Epidermal melanocyte (primary cell): Measurements from ENCODE around the gene WDR18.

Experiments used
- DNase-seq: peaks from one replicate; pipeline ENCODE4 v3.0.0; 2011; ENCODE audit warnings: low spot score; ENCODE audit not compliant: insufficient read length

Gene WDR18

DNA sequence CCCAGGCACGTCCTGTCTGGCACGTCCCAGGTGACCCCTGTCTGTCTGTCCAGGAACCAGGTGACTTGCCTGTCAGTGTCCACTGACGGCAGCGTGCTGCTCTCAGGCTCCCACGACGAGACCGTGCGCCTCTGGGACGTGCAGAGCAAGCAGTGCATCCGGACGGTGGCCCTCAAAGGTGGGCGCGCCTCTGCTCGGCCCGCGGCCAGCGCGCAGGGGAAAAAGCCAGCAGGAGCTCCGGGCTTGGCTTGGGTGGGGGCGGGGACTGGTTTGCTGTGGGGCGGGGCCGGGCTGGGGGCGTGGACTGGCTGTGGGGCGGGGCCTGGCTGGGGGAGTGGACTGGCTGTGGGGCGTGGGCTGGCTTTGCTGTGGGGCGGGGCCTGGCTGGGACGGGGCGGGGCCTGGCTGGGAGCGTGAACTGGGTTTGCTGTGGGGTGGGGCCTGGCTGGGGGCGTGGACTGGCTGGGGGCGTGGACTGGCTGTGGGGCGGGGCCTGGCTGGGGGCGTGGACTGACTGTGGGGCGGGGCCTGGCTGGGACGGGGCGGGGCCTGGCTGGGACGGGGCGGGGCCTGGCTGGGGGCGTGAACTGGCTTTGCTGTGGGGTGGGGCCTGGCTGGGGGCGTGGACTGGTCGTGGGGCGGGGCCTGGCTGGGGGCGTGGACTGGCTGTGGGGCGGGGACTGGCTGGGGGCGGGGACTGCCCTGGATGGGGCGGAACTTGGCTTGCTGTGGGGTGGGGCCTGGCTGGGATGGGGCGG is 7.2 kb downstream of the WDR18 start:
- DNase-seq: no peak

DNA sequence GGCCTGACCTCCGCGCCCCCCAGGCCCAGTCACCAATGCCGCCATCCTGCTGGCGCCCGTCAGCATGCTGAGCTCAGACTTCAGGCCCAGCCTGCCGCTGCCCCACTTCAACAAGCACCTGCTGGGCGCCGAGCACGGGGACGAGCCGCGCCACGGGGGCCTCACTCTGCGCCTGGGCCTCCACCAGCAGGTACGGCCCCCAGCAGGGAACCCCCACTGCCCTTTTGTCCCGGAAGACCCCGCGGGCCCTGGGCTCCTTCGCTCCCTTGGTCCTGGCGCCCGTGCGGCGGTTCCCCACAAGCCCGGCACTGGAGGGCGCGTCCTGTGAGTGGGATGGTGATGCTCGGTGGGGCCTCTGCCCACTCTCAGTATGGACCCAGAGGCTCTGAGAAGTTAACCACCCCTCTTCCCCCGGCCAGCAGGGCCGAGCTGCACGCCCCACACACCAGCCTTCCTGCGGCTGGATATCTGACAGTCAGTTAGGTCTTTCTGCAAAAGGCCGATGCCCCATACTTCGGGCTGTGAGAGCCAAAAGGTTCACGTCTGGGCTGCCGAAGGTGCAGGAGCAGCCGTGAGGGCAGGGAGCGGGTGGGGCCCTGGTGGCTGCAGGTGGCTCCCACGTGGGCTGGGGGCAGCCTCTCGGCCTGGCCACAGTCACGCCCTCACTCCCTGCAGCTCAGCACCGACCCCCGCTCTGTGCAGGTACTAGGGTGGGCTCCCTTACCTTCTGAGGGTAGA is 8.0 kb downstream of the WDR18 start:
- no peak for DNase-seq

DNA sequence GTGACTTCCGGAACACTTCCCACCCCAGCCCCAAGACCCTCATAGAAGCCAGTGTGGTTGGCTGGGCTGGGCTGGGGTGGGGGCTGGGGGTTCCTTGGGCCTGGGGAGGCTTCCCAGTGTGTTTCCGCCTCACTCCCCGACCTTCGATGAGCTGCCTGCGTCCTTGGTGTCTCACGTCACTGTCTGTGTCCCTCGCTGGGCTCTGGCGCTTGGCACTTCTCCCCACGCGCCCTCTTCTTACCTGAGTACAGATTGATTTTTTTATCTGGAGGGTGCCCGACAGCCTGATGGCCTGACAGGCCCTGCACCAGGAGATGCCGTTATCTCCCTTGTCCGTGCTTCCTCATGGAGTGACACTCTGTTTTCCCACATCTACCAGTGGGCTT is 8.5 kb downstream of the WDR18 start:
- DNase-seq: no peak

DNA sequence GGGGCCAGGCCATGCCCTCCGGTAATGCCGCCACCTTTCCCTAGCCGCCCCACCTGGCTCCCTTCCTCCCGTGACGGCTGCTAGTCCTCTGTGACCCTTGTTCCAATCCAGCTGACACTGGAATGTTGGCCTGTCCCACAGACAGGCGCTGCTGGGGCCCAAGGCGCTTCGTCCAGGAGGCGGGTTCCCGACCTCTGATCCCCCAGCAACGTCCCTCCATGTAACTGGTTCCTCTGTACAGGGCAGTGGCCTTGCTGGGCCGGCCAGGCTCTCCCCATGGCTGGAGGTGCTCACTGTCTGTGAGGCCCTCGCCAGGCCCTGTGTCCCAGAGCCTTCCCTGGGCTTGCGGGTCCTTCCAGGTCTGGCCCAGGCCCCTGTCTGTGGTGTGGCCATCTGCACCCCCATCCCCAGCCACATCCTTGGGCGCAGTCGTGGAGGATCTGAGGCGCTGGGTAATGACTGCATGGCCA is 9.3 kb downstream of the WDR18 start:
- DNase-seq: no peak

DNA sequence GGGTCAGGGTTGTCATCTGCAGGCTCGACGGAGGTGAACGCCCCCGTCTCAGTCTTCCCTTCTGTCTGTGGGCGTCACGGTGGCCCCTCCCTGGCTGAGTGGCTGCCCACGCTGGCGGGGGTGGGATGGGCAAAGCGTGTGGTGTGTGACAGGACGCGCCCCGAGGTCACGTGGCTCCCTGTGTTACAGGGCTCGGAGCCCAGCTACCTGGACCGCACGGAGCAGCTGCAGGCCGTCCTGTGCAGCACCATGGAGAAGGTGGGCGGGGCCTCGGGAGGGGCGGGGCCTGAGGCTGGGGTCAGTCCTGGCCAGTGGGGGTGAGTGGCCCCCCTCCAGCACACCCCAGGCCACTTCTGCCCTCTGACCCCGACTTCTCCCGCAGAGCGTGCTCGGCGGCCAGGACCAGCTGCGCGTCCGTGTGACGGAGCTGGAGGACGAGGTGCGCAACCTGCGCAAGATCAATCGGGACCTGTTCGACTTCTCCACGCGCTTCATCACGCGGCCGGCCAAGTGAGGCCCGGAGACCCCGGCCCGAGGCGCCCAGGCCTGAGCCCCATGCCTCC is 9.8 kb downstream of the WDR18 start:
- DNase-seq: no peak

DNA sequence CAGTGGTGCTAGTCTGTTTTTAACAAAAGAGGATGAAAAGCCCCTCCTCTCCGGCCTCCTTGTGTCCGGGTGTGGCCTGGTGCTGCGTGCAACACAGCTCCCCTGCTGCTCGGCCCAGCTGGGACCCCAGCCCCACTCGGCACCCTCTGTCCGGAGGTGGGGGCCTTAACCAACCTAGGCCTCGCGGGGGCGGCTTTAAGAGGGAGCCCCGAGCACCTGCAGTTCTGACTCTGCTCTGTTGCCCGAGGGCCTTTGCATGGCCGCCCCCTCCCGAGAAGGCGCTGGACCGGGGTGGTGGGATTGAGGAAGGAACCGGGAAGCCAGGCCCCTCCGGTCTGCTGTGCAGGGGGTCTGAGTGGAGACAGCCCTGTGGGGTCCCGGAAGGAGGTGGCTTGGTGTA is 10.4 kb downstream of the WDR18 start:
- no peak for DNase-seq

DNA sequence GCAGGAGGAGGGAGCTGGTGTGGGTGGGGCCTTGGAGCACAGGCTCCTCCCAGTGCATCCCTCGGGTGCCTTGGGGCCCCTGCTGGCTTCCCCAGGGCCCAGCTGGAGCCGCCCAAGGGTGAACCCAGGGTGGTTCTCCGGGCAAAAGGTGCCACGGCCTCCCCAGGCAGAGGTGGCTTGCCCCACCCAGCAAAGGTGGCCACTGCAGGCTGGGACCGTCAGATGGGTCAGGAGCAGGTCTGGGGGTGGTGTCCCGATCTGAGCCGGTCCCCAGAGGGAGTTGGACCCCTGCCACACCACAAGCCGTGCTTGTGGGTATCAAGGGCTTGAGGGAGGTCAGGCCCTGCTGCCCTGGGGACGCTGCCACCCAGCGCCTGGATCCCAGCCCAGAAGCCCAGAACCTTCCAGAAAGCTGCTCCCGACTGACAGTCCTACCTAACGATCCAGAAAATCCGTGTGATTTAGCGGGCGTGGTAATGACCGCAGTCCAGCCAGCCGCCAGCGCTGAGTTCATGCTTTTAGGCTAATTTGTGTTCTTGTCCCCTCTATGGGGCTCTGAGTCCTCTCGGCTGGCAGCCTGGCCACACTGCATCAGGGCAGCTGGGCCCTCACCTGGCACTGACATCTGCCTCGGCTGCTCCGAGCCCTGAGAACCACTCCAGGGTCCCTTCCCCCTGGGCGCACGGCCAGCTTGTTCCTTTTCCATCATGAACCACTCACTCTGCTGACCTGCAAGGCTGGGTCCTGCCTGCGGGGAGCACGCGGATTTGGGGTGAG is 11.1 kb downstream of the WDR18 start:
- no peak for DNase-seq

DNA sequence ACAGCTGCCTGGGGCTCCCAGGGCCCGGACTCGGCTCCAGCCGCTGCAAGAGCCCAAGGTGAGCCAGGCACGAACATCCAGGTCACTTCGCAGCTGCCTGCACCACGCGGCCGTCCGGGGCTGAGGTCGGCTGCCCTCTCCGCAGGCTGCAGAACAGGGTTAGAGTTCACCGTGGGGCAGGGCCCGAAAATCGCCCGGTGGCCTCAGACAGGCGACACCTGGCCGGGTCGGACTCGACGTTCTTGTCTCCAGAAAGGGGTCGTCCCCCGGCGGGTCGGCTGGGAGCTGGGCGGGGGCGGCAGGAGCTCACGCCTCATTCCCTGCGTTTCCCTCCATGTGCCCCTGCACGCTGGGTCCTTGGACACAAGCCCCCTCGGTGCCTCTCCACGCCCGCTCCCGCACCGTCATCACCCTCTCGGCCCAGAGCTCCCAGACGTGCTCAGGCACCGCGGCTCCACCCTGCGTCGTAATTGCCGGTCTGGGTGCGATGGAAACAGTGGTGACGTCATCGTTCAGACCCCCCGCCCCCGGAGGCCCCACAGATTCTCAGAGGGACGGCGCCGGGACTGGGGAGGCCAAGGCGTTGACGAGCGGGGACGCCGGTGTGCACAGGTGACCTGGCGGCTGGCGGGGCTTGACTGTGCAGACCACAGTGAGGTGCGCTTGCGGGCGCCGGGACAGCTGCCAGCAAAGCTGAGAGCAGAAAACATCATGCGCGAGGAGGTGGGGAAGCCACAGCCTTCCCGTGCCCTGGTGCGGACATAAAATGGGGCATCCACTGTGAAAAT is 12.1 kb downstream of the WDR18 start:
- peak; percentile 67 for DNase-seq

DNA sequence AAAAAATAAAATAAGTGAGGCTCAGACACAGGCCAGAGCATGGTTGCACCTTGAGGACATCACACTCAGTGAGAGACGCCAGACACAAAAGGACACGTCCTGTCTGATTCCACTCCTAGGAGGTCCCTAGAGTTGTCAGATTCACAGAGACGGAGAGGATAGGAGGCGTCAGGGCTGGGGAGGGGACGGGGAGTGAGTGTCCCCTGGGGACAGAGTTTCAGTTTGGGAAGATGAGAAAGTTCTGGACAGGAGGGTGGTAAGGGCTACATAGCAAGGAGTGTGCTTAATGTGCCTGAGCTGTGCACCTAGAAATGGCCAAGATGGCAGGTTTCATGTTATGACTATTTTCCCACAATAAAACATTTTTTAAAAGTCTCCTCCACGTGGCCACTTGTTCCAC is 13.9 kb downstream of the WDR18 start:
- DNase-seq: no peak

DNA sequence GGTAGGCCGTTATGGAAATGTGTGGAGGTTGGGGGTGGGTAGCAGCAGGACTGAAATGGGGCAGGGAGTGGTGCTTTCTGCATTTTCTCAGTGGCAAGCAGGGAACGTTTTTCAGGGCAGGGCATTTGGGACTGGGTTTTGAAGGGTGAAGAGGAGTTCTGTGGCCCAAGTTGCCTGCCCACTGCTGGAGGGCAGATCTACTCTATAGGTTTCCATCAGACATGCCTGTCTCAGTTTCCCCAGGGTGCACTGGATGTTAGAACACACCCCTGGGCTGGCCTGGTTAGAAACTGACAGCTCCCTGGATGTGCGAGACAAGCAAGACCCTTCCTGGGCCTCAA is 15.2 kb downstream of the WDR18 start:
- DNase-seq: no peak

DNA sequence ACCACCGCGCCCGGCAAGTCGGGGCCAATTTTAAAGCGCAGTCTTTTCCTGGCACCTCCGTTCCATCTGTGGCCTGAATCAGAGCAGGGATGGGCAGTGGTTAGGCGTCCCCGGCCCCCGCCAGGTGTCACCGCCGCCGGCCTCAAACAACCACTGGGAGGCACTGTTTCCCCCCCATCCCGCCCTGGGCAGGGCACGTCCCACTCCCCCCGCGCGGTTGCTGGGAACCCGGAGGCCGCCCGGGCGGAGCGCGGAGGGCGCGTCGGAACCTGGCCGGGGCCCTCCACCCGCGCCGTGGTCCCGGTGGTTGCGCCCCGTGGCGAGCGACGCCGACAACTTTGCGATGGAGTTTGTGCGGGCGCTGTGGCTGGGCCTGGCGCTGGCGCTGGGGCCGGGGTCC is 15.9 kb downstream of the WDR18 start, which contains the start of gene GRIN3B:
Gene GRIN3B (plus strand): TSS at position 325 of the 400 bp plus-strand sequence. CDS start 19 bp downstream, at position 344.
- peak; percentile 82 for DNase-seq

DNA sequence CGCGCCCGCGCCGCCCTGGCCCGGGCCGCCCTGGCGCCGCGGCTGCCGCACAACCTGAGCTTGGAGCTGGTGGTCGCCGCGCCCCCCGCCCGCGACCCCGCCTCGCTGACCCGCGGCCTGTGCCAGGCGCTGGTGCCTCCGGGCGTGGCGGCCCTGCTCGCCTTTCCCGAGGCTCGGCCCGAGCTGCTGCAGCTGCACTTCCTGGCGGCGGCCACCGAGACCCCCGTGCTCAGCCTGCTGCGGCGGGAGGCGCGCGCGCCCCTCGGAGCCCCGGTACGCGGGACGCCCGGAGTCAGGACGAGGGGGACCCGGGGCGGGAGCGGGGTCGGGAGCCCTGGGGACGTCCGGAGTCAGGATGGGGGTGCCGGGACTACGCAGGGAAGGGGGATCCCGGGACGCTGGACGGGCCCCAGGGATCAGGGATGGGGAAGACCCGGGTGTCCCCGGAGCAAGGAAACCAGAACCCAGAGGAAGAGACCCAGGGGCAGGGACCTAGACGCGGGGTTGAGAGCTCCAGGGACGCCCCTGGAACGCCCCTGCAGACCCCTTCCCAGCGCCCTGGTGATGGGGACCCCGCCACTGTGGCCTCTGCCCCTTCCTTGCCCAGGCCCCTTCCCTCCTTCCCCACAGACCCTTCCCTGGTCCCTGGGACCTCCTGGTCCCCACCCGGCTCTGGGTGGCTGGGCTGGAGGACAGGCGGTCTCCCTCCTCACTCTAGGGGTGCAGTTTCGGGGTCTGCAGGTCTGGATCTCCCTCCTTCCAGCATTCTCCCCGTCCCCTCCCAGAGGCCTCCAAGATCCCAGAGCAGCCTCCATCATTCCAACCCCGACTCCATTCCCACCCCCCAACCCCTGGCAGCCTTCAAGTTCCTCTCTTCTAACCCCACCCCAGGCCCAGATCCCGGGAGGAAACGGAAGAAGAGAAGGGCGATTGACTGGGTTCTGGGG is 16.7 kb downstream of the WDR18 start:
- no peak for DNase-seq

DNA sequence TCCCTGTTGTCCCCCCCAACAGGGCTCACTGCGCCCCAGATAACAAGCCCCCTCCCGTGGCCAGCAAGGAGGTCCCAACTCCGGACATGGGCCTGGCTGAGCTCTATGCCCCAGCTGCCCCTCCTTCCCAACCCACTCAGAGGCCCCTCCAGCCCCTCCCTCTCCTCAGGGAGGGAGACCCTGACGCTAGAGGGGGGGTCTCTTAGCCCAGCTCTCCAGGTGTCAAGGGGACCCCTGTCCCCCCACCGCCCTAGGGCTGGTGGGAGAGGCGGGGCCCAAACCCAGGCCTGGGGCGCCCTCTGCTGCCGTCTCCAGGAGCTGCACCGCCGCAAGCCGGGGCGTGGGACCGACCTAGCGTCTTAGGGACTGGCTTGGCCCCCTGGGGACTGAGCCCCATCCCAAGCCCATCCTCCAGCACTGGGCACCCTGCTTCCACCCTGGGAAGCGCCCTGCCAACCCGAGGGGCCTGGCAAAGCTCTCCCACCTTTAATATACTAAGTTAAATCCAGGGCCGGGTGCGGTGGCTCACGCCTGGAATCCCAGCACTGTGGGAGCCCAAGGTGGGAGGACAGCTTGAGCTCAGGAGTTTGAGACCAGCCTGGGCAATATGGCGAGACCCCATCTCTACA is 17.5 kb downstream of the WDR18 start:
- peak; percentile 96 for DNase-seq

DNA sequence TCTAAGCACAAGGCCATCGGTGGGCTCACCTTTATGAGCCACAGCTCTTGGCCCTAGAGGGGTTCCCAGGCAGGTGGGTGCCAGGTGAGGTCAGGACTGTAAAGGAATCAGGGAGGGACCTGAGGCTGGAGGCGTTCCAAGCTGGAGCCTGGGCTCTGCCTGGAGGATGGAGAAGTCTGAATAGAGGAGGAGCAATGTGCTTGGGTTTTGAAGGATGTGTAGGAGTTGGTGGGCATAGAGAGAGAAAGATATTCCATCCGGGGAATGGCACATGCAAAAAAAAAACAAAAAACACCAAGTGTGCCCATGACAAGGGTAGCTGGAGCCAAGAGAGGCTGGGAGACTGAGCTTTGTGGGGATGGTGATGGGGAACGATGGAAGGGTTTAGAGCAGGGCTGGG is 18.5 kb downstream of the WDR18 start:
- DNase-seq: no peak

DNA sequence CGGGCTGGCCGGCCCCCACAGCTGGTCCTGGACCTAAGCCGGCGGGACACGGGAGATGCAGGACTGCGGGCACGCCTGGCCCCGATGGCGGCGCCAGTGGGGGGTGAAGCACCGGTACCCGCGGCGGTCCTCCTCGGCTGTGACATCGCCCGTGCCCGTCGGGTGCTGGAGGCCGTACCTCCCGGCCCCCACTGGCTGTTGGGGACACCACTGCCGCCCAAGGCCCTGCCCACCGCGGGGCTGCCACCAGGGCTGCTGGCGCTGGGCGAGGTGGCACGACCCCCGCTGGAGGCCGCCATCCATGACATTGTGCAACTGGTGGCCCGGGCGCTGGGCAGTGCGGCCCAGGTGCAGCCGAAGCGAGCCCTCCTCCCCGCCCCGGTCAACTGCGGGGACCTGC is 19.1 kb downstream of the WDR18 start:
- DNase-seq: no peak

DNA sequence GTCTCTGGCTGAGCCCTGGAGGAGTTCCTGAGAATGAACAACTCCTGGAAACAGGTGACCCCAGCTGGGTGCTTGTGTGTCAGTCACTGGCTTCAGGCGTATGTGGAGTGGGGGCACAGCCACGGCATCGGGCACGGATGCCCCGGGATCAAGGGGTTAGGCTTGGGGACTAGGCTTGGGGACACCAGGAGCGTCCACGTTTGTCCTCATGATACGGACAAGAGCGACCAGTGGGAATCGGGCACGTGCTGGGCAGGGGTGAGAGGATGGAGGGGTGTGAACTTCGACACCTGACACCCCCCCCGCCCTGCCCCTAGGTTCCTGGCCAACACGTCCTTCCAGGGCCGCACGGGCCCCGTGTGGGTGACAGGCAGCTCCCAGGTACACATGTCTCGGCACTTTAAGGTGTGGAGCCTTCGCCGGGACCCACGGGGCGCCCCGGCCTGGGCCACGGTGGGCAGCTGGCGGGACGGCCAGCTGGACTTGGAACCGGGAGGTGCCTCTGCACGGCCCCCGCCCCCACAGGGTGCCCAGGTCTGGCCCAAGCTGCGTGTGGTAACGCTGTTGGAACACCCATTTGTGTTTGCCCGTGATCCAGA is 20.2 kb downstream of the WDR18 start:
- DNase-seq: no peak

DNA sequence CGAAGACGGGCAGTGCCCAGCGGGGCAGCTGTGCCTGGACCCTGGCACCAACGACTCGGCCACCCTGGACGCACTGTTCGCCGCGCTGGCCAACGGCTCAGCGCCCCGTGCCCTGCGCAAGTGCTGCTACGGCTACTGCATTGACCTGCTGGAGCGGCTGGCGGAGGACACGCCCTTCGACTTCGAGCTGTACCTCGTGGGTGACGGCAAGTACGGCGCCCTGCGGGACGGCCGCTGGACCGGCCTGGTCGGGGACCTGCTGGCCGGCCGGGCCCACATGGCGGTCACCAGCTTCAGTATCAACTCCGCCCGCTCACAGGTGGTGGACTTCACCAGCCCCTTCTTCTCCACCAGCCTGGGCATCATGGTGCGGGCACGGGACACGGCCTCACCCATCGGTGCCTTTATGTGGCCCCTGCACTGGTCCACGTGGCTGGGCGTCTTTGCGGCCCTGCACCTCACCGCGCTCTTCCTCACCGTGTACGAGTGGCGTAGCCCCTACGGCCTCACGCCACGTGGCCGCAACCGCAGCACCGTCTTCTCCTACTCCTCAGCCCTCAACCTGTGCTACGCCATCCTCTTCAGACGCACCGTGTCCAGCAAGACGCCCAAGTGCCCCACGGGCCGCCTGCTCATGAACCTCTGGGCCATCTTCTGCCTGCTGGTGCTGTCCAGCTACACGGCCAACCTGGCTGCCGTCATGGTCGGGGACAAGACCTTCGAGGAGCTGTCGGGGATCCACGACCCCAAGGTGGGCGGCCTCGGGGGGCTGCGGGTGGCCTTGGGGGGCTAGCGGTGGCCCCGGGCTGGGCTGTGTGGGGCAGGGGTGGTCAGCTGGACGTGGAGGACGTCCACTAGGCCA is 20.9 kb downstream of the WDR18 start:
- DNase-seq: no peak
